ENCODE results near the gene TCF3. TPM values are rescaled to one million over a fixed set of nuclear protein-coding genes. Genes with fewer than 3 reads are reported as not detected.

Gene TCF3
- total RNA-seq, 2 donors from 2014 or later, result 24.1 to 25.8 TPM

GRCh38 chr19:1618157-1619093, 34.0 kb downstream of the TCF3 start:
- DNase-seq (no peak), ATAC-seq (peak; percentile 31 to 36)
- intact Hi-C loops (cut with DNase I), result no loop called here

- no peak for DNase-seq
- intact Hi-C loops (cut with DNase I), result no loop called here
- no peak for ATAC-seq
These were observed 35.5 kb downstream of the TCF3 start for GRCh38 chr19:1616875-1617274.

- intact Hi-C loops (cut with DNase I), result no loop called here
- ATAC-seq, result no peak
- no peak for DNase-seq
These were observed 36.0 kb downstream of the TCF3 start for GRCh38 chr19:1616396-1616795.

- intact Hi-C loops (cut with DNase I), result no loop called here
- DNase-seq (no peak), ATAC-seq (no peak)
These were observed 37.2 kb downstream of the TCF3 start for GRCh38 chr19:1615156-1615765.

- DNase-seq (no peak), ATAC-seq (no peak)
- intact Hi-C loops (cut with DNase I), result no loop called here
These were observed 38.4 kb downstream of the TCF3 start for GRCh38 chr19:1613808-1614570.

- ATAC-seq (no peak), DNase-seq (no peak)
- intact Hi-C loops (cut with DNase I), result no loop called here
These were observed 39.3 kb downstream of the TCF3 start for GRCh38 chr19:1613146-1613545.

GRCh38 chr19:1612114-1613086, 40.0 kb downstream of the TCF3 start:
- ATAC-seq (no peak), DNase-seq (no peak)
- intact Hi-C loops (cut with DNase I), result no loop called here

- DNase-seq (no peak), ATAC-seq (no peak)
- intact Hi-C loops (cut with DNase I), result no loop called here
These were observed 41.1 kb downstream of the TCF3 start for GRCh38 chr19:1611353-1611752.

- DNase-seq (no peak), ATAC-seq (no peak)
- intact Hi-C loops (cut with DNase I), result no loop called here
These were observed 41.8 kb downstream of the TCF3 start for GRCh38 chr19:1610579-1610978.

- DNase-seq, result no peak
- no peak for ATAC-seq
- intact Hi-C loops (cut with DNase I), result no loop called here
These were observed 42.5 kb downstream of the TCF3 start for GRCh38 chr19:1609680-1610474.

- intact Hi-C loops (cut with DNase I), result no loop called here
- DNase-seq (no peak), ATAC-seq (no peak)
These were observed 43.4 kb downstream of the TCF3 start for GRCh38 chr19:1609103-1609396.

- no peak for DNase-seq
- intact Hi-C loops (cut with DNase I), result no loop called here
- ATAC-seq, result no peak
These were observed 43.9 kb downstream of the TCF3 start for GRCh38 chr19:1608359-1609102.

GRCh38 chr19:1606138-1606651, 46.2 kb downstream of the TCF3 start:
- peak in 1 of 2 donors; percentile 0 for ATAC-seq
- intact Hi-C loops (cut with DNase I), result loop anchor here in 1 of 2 donors (2.0 kb wide), 1 partner anchor 45 kb away; no protein-coding TSS in a partner anchor
- DNase-seq, result no peak

GRCh38 chr19:1605236-1606137, 46.9 kb downstream of the TCF3 start, which contains the start of gene UQCR11:
TSS of gene UQCR11 (minus strand) at chr19:1605462. CDS start at chr19:1605409, 53 bp downstream.
- intact Hi-C loops (cut with DNase I), result loop anchor here in 1 of 2 donors (2.0 kb wide), 1 partner anchor 45 kb away; no protein-coding TSS in a partner anchor
- ATAC-seq, result peak; percentile 95 to 97
- DNase-seq, result peak; percentile 97

GRCh38 chr19:1602091-1602707, 50.2 kb downstream of the TCF3 start:
- no peak for DNase-seq
- intact Hi-C loops (cut with DNase I), result no loop called here
- ATAC-seq, result no peak

Measured in left cardiac atrium (tissue), 4 donors.